OCI-LY7 (cell line): ENCODE measurements around the gene SEC24B.
"Not testable (repeated sequence)": the region's sequence is repeated elsewhere in the genome, so short reads cannot be mapped to it uniquely, and the experiment has no call there.

Experiments used
- EZH2phosphoT487 ChIP-seq: fragments of 200-600 bp; sonication (generic); IDR thresholded peaks from 2 replicates; pipeline ENCODE4 v1.6.1; 2018; ENCODE audit warnings: low read depth, borderline replicate concordance, mild to moderate bottlenecking, mixed run types, antibody characterized with exemption, low read length, moderate library complexity, mixed read lengths
- TF ChIP-seq, protein P1 (sequence below): fragments of 200-600 bp; sonication (generic); conservative IDR thresholded peaks from 2 replicates; pipeline ENCODE4 v1.5.1; 2014; ENCODE audit warnings: mild to moderate bottlenecking, antibody characterized with exemption, low read length, moderate library complexity, mixed read lengths

DNA sequence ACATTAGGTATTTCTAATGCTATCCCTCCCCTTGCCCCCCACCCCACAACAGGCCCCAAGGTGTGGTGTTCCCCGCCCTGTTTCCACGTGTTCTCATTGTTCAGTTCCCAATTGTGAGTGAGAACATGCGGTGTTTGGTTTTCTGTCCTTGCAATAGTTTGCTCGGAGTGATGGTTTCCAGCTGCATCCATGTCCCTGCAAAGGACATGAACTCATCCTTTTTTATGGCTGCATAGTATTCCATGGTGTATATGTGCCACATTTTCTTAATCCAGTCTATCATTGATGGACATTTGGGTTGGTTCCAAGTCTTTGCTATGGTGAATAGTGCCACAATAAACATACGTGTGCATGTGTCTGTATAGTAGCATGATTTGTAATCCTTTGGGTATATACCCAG lies 146.4 kb downstream of the SEC24B start:
- TF ChIP-seq EZH2phosphoT487 = not testable (repeated sequence)
- TF ChIP-seq, protein P1, sequence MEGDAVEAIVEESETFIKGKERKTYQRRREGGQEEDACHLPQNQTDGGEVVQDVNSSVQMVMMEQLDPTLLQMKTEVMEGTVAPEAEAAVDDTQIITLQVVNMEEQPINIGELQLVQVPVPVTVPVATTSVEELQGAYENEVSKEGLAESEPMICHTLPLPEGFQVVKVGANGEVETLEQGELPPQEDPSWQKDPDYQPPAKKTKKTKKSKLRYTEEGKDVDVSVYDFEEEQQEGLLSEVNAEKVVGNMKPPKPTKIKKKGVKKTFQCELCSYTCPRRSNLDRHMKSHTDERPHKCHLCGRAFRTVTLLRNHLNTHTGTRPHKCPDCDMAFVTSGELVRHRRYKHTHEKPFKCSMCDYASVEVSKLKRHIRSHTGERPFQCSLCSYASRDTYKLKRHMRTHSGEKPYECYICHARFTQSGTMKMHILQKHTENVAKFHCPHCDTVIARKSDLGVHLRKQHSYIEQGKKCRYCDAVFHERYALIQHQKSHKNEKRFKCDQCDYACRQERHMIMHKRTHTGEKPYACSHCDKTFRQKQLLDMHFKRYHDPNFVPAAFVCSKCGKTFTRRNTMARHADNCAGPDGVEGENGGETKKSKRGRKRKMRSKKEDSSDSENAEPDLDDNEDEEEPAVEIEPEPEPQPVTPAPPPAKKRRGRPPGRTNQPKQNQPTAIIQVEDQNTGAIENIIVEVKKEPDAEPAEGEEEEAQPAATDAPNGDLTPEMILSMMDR = not testable (repeated sequence)
